ENCODE measurements around the gene TAOK1. TPM values are rescaled to one million over a fixed set of nuclear protein-coding genes. Genes with fewer than 3 reads are reported as not detected.
"Not testable (repeated sequence)": the region's sequence is repeated elsewhere in the genome, so short reads cannot be mapped to it uniquely, and the experiment has no call there.

TAOK1 gene
- total and polyA plus RNA-seq, 5 donors, result 9.8 to 72.2 (median 48.1) TPM

DNA sequence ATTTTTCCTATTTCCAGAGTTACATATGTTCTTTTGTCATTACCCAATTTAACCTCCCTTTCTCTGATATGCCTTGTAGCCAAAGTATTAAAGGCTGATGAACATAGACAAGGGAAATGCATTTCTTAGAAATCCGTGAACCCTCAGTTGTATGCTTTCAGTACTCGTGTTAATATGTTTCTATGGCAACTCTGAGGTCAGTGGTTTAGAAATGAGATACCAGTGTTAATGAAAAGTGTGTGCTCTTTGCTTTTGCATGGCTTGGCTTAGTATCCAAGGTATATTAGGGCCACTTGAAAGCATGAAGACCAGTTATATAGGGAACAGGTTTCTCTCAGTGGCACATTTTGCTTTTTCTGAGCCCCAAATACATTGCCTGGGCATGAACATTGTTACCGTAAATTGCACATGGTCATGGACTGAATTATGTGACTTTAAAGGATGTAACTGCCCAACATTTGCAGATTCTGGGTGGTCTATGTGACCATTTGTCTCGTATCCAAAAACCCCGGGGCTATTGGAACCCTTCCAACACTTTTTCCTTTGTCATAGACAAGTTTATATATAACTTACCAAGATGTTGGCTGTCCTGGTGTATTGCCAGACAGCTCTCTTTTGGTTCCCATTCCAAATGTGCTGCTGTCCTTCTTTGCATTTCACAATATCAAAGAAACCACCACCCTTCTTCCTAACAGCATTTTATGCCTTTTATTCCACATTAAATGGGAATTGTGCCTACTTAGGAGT lies 159.2 kb downstream of the TAOK1 start:
- Histone ChIP-seq H3K27ac (ENCODE audit: low read length) (no peak overlapping the region), H3K4me1 (ENCODE audit: control insufficient read depth, insufficient read depth, low read length) (no peaks in the 10 kb centered on the region), H3K9me3 (ENCODE audit: control insufficient read depth, low read length) (no peaks in the 10 kb centered on the region), H3K27me3 (ENCODE audit: control insufficient read depth, insufficient read depth) (no peaks in the 10 kb centered on the region), H3K4me3 (ENCODE audit: low read length) (no peak overlapping the region)
- DNase-seq, result no peak
- no peak for ATAC-seq
- 28% methylated on average over 5 of the region's 5 CpGs for WGBS
- intact Hi-C loops (cut with DNase I), result no loop called here

DNA sequence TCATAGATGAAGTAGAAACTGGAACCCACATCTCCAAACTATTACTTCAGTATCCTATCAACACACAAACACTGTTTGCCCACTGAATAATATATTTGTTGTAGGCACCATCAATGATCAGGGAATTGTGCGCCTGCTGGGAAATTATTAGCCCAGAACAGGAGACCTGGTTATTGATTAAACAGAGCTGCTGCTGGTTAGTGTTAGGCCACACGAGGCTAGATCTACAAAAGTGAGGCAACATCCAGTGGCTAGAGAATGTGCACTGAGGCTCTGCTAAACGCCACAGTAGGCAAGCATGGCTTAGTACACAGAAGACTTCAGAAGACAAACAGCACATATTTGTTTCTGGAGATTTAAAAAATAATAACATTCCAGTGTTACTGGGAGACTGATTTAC lies 165.7 kb downstream of the TAOK1 start:
- Histone ChIP-seq H3K27me3 (ENCODE audit: control insufficient read depth, insufficient read depth) (no peaks in the 10 kb centered on the region), H3K4me1 (ENCODE audit: control insufficient read depth, insufficient read depth, low read length) (no peaks in the 10 kb centered on the region), H3K9me3 (ENCODE audit: control insufficient read depth, low read length) (no peaks in the 10 kb centered on the region), H3K4me3 (ENCODE audit: low read length) (no peak overlapping the region), H3K27ac (ENCODE audit: low read length) (no peak overlapping the region)
- DNase-seq, result no peak
- intact Hi-C loops (cut with DNase I), result no loop called here
- ATAC-seq, result no peak
- WGBS, result 84% methylated on average over 3 of the region's 3 CpGs

DNA sequence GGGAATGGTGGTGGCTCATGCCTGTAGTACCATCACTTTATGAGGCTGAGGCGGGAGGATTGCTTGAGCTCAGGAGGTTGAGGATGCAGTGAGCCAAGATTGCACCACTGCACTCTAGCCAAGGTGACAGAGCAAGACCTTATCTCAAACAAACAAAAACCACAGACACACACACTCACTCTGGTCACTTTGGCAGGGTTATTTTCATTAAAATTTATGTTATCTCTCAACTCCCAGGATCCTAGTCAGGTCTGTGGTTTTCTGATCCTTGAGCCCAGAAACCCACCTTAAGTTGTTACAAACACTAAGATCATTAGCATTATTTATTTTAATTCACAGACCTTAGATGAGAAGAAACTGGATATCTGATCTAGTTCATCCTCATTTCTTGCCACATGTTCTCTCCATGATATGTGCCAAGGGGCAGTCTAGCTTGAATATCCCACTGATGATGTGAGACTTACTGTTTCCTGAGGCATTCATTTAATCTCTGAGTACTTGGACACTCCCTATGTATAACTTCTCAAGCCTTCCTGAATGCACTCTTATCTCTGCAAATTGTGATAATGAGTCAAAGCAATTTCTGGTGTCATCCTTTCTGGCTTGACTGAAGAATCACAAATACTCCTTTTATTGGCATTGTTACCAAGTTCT lies 167.0 kb downstream of the TAOK1 start:
- no peaks in the 10 kb centered on the region for H3K27me3 ChIP-seq (ENCODE audit: control insufficient read depth, insufficient read depth)
- intact Hi-C loops (cut with DNase I), result no loop called here
- no peak overlapping the region for H3K4me3 ChIP-seq (ENCODE audit: low read length)
- H3K4me1 ChIP-seq (ENCODE audit: control insufficient read depth, insufficient read depth, low read length), result peaks cover 5% of the 10 kb centered on the region
- WGBS, result 89% methylated on average over 1 of the region's 1 CpG
- ATAC-seq (no peak), DNase-seq (no peak)
- H3K27ac ChIP-seq (ENCODE audit: low read length), result no peak overlapping the region
- H3K9me3 ChIP-seq (ENCODE audit: control insufficient read depth, low read length), result no peaks in the 10 kb centered on the region

DNA sequence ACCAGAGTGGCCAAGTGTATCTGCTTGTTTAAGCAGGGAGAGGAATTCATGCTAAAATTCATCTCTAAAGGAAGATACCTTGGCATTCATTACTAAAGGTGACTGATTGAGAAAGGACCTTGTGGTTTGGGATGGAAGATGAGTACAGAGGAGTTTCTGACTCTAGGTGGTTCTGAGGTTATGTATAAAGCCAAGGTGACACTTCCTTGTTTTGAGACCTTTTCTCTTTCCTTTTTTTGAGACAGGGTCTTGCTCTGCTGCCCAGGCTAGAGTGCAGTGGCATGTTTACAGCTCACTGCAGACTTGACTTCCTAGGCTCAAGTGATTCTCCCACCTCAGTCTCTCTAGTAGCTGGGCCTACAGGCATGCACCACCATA lies 167.6 kb downstream of the TAOK1 start:
- Histone ChIP-seq H3K9me3 (ENCODE audit: control insufficient read depth, low read length) (no peaks in the 10 kb centered on the region), H3K4me3 (ENCODE audit: low read length) (no peak overlapping the region), H3K4me1 (ENCODE audit: control insufficient read depth, insufficient read depth, low read length) (peaks cover 5% of the 10 kb centered on the region), H3K27ac (ENCODE audit: low read length) (no peak overlapping the region), H3K27me3 (ENCODE audit: control insufficient read depth, insufficient read depth) (no peaks in the 10 kb centered on the region)
- intact Hi-C loops (cut with DNase I), result no loop called here
- ATAC-seq, result no peak
- no peak for DNase-seq

DNA sequence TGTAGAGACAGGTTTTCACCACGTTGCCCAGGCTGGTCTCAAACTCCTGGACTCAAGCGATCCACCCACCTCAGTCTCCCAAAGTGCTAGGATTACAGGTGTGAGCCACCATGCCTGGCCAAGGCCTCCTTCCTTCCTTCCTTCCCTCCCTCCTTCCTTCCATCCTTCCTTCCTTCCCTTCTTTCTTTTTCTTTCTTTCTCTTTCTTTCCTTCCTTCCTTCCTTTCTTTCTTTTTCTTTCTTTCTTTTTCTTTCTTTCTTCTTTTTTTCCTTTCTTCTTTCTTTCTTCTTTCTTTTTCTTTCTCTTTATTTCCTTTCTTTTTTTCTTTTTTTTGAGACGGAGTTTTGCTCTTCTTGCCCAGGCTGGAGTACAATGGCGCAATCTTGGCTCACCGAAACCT lies 168.0 kb downstream of the TAOK1 start:
- H3K27ac ChIP-seq (ENCODE audit: low read length); ATAC-seq; H3K9me3 ChIP-seq (ENCODE audit: control insufficient read depth, low read length); intact Hi-C loops (cut with DNase I); H3K4me1 ChIP-seq (ENCODE audit: control insufficient read depth, insufficient read depth, low read length); H3K4me3 ChIP-seq (ENCODE audit: low read length); DNase-seq; H3K27me3 ChIP-seq (ENCODE audit: control insufficient read depth, insufficient read depth): not testable (repeated sequence)
- 91% methylated on average over 5 of the region's 5 CpGs for WGBS

DNA sequence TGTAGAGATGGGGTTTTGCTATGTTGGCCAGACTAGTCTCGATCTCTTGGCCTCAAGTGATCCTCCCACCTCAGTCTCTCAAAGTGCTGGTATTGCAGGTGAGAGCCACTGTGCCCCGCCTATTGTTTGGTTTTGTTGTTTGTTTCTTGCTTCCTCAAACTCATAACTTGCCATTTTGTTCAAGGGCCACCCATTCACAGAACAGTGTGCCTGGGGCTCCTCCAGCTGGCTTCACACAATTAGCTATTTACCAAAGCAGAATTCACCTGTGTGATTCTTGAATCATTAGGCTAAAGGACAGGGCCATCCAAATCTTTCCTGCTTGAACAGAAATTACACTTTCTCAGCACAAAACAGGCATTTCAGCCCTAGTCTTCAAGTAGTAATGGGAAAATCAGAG lies 169.5 kb downstream of the TAOK1 start:
- no peak overlapping the region for H3K27ac ChIP-seq (ENCODE audit: low read length)
- ATAC-seq, result no peak
- H3K4me3 ChIP-seq (ENCODE audit: low read length), result no peak overlapping the region
- no peaks in the 10 kb centered on the region for H3K27me3 ChIP-seq (ENCODE audit: control insufficient read depth, insufficient read depth)
- H3K9me3 ChIP-seq (ENCODE audit: control insufficient read depth, low read length), result no peaks in the 10 kb centered on the region
- no peak for DNase-seq
- H3K4me1 ChIP-seq (ENCODE audit: control insufficient read depth, insufficient read depth, low read length), result peaks cover 5% of the 10 kb centered on the region
- intact Hi-C loops (cut with DNase I), result no loop called here
- 98% methylated on average over 2 of the region's 2 CpGs for WGBS

DNA sequence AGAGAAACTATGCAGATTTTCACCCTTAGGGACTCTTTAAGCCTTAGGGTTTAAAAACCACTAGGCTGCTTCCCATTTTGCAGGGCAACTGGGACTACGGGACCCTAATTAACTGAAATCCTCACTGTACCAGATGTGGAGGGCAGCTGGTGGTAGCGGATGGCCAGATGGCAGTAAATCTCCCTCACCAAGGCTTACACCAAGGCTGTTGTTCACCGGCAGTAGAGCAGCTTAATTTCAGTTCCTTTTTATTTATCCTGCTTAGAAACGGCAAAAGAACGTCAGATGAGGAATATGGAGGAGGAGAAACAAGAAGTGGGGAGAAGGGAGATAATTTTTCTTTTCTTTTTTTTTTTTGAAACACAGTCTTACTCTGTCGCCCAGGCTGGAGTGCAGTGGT lies 170.2 kb downstream of the TAOK1 start:
- Histone ChIP-seq H3K27me3 (ENCODE audit: control insufficient read depth, insufficient read depth) (no peaks in the 10 kb centered on the region), H3K9me3 (ENCODE audit: control insufficient read depth, low read length) (no peaks in the 10 kb centered on the region), H3K4me1 (ENCODE audit: control insufficient read depth, insufficient read depth, low read length) (peaks cover 5% of the 10 kb centered on the region), H3K27ac (ENCODE audit: low read length) (no peak overlapping the region), H3K4me3 (ENCODE audit: low read length) (no peak overlapping the region)
- no peak for DNase-seq
- intact Hi-C loops (cut with DNase I), result no loop called here
- WGBS, result 82% methylated on average over 6 of the region's 6 CpGs
- no peak for ATAC-seq

DNA sequence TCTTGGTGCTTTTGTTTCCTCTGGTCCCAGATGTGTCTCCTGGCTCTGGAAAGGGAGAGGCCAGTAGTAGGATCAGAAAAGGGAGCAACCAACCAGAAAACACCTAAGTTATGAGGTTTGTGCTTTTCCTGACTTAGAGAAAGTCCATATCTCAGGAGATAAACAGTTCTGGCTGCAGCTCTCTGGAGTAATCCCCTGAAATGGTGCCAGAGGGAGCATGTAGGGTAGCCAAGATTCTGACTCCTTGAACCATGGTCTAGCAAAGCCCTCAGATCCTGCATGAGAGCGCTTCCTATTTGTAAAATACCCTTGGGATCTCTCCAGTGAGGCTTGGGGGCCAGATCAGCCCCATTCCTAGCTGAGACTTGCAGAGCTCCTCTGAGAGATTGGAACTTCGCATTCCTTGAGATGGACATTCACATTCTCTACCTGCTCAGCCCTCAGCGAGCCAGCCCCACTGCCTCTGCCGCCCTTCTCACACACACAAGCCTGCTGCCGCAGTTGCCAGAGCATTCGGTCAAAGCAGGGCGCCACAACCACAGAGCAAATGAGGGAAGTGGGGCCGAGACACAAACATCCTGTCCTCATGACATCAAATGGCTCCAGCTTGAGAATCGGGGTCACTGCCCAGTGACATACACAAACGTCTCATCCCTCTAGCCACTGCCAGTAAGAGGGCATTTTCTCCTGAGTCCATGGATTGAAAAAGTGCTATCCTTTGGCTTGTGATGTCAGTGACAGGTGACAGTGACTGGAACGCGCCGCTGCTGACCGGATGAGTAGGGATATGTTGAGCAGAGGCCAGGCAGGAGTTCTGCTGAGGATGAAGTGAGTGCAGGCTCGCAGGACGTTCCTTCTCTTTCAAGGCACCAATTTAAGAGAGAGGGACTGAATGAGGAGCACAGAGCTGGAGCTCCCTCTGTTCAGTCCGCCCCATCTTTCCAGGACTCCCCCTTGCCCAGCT lies 171.7 kb downstream of the TAOK1 start:
- peak in 2 of 3 donors; percentile 69 to 74 for DNase-seq
- no peaks in the 10 kb centered on the region for H3K9me3 ChIP-seq (ENCODE audit: control insufficient read depth, low read length)
- intact Hi-C loops (cut with DNase I), result no loop called here
- H3K4me3 ChIP-seq (ENCODE audit: low read length), result no peak overlapping the region
- ATAC-seq, result no peak
- no peak overlapping the region for H3K27ac ChIP-seq (ENCODE audit: low read length)
- 59% methylated on average over 17 of the region's 17 CpGs for WGBS
- H3K27me3 ChIP-seq (ENCODE audit: control insufficient read depth, insufficient read depth), result no peaks in the 10 kb centered on the region
- peaks cover 5% of the 10 kb centered on the region for H3K4me1 ChIP-seq (ENCODE audit: control insufficient read depth, insufficient read depth, low read length)

DNA sequence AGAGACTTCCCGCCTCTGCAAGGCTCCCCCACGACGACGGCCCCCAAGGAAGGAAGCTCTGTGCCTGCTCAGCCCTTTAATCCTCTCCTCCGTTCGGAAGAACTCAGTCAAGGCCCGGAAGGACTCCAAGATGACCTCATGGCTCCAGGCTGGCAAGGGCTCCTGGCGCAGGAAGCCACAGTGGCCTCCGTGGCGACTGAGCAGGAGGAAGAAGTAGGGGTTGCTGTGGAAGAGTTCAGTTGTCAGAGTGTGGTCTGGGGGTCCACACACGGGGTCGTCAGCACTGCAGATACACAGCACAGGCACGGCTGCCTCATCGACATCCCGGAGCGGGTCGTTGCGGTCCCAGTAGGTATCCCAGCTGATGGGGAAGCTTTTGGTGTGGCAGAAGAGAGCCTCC lies 172.5 kb downstream of the TAOK1 start:
- peaks cover 5% of the 10 kb centered on the region for H3K4me1 ChIP-seq (ENCODE audit: control insufficient read depth, insufficient read depth, low read length)
- intact Hi-C loops (cut with DNase I), result no loop called here

DNA sequence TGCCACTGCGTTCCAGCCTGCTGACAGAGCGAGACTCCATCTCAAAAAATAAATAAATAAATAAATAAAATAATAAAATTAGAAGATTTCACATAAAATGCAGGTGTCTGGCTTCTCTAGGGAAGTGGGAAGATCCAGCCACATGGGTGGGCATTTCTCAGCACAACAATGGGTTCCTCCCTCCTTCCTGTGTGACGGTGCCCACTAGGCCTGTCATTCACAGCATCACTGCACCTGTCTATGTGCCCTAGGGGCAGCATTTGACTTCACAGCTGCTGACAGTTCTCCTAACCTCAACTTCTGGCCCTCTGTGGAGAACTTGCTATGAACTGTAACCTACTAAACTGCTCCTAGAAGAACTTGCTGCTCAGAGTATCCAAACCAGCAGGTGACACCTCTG lies 173.7 kb downstream of the TAOK1 start:
- Histone ChIP-seq H3K9me3 (ENCODE audit: control insufficient read depth, low read length) (no peaks in the 10 kb centered on the region), H3K4me3 (ENCODE audit: low read length) (no peak overlapping the region), H3K27me3 (ENCODE audit: control insufficient read depth, insufficient read depth) (no peaks in the 10 kb centered on the region), H3K27ac (ENCODE audit: low read length) (no peak overlapping the region), H3K4me1 (ENCODE audit: control insufficient read depth, insufficient read depth, low read length) (peaks cover 5% of the 10 kb centered on the region)
- WGBS, result 94% methylated on average over 3 of the region's 3 CpGs
- ATAC-seq (no peak), DNase-seq (no peak)
- intact Hi-C loops (cut with DNase I), result no loop called here

More for the DNA sequence above, 172.5 kb downstream of the TAOK1 start:
- no peak overlapping the region for H3K27ac ChIP-seq (ENCODE audit: low read length)
- no peak overlapping the region for H3K4me3 ChIP-seq (ENCODE audit: low read length)
- DNase-seq, result peak in 1 of 3 donors; percentile 43
- no peak for ATAC-seq
- no peaks in the 10 kb centered on the region for H3K9me3 ChIP-seq (ENCODE audit: control insufficient read depth, low read length)
- H3K27me3 ChIP-seq (ENCODE audit: control insufficient read depth, insufficient read depth), result no peaks in the 10 kb centered on the region
- WGBS, result 75% methylated on average over 18 of the region's 18 CpGs
